ENCODE data around the gene PALLD.

PALLD gene

GRCh38 chr4:168735735-168736134 is 238.9 kb downstream of the PALLD start:
- no peak for DNase-seq

- DNase-seq, result no peak
These were observed 240.3 kb downstream of the PALLD start for GRCh38 chr4:168736860-168737805.

GRCh38 chr4:168737806-168738172 is 240.9 kb downstream of the PALLD start:
- DNase-seq, result no peak

GRCh38 chr4:168739886-168740285 is 243.0 kb downstream of the PALLD start:
- DNase-seq, result peak; percentile 5 to 84 (median 40)

- no peak for DNase-seq
These were observed 243.8 kb downstream of the PALLD start for GRCh38 chr4:168740691-168741090.

GRCh38 chr4:168741281-168742173 is 244.7 kb downstream of the PALLD start:
- DNase-seq, result peak; percentile 88 to 93 (median 91)

- DNase-seq, result no peak
These were observed 246.3 kb downstream of the PALLD start for GRCh38 chr4:168743131-168743530.

- no peak for DNase-seq
These were observed 246.7 kb downstream of the PALLD start for GRCh38 chr4:168743601-168744000.

GRCh38 chr4:168744021-168744420 is 247.2 kb downstream of the PALLD start:
- no peak for DNase-seq

- no peak for DNase-seq
These were observed 252.0 kb downstream of the PALLD start for GRCh38 chr4:168748807-168749206.

- no peak for DNase-seq
These were observed 254.7 kb downstream of the PALLD start for GRCh38 chr4:168751263-168752225.

GRCh38 chr4:168755598-168756477 is 259.0 kb downstream of the PALLD start:
- DNase-seq, result peak in 1 of 4 experiments; percentile 17

- no peak for DNase-seq
These were observed 260.6 kb downstream of the PALLD start for GRCh38 chr4:168757500-168757899.

GRCh38 chr4:168758351-168758876 is 261.6 kb downstream of the PALLD start:
- no peak for DNase-seq

- DNase-seq, result peak in 1 of 4 experiments; percentile 20
These were observed 262.5 kb downstream of the PALLD start for GRCh38 chr4:168759321-168759720.

- peak; percentile 77 to 91 (median 88) for DNase-seq
These were observed 263.2 kb downstream of the PALLD start for GRCh38 chr4:168759959-168760527.

- DNase-seq, result no peak
These were observed 264.2 kb downstream of the PALLD start for GRCh38 chr4:168761066-168761465.

GRCh38 chr4:168765322-168765721 is 268.5 kb downstream of the PALLD start:
- no peak for DNase-seq

GRCh38 chr4:168765726-168766125 is 268.9 kb downstream of the PALLD start:
- DNase-seq, result no peak

GRCh38 chr4:168766604-168767316 is 269.9 kb downstream of the PALLD start:
- no peak for DNase-seq

Data from suppressor macrophage (primary cell).